Endothelial cell of umbilical vein (primary cell): ENCODE data around the gene CNTN6. TPM values are rescaled to one million over a fixed set of nuclear protein-coding genes. Genes with fewer than 3 reads are reported as not detected.

Source experiments
- BruUV-seq: library from RNA; stranded (reverse); fragments of 400-500 nt; replicated peaks from 2 replicates; lab custom pipeline; 2021; lab: Mats Ljungman, UMichigan
- CTCF ChIA-PET: fragments of 300-600, 350-600 bp; sonication (Branson Sonifier 250); formaldehyde crosslinking; loops from one replicate; lab custom pipeline; 2021; ENCODE audit warnings: antibody characterized with exemption, inconsistent platforms; lab: Charles Lee
- POLR2A ChIA-PET: fragments of 300-600, 350-600 bp; sonication (Branson Sonifier 250); formaldehyde crosslinking; loops from one replicate; lab custom pipeline; 2021; ENCODE audit warnings: antibody characterized with exemption, inconsistent platforms; lab: Charles Lee
- DNase-seq: peaks from one replicate; pipeline ENCODE4 v3.0.0-alpha.2; 2011; ENCODE audit warnings: low read depth, low spot score
- FAIRE-seq: peaks from 2 replicates; lab custom pipeline; 2011; peaks lifted over from hg19 to GRCh38; lab: Jason Lieb, UNC
- H2AFZ ChIP-seq: 2 replicates; pipeline ENCODE4 v1.6.0; 2012; ENCODE audit warnings: low read depth, low read length, control low read depth, inconsistent platforms
- H3K27ac ChIP-seq: 2 replicates; pipeline ENCODE4 v1.5.1; 2011; ENCODE audit warnings: low read depth, mild to moderate bottlenecking, control low read depth, low read length, moderate library complexity; ENCODE audit not compliant: insufficient read depth
- H3K27me3 ChIP-seq, 2 experiments: 2 replicates each; pipeline versions ENCODE4 v1.6.0 to v1.6.1; 2011; ENCODE audit warnings: low read length in 2 of 2, mixed read lengths in 1 of 2; ENCODE audit not compliant: control insufficient read depth in 2 of 2, insufficient read depth in 2 of 2
- H3K36me3 ChIP-seq, 2 experiments: 2 replicates in 1 of 2; 3 replicates in 1 of 2; pipeline ENCODE4 v1.5.1; 2011; ENCODE audit warnings: low read length in 2 of 2, mild to moderate bottlenecking in 1 of 2, moderate library complexity in 1 of 2; ENCODE audit not compliant: control insufficient read depth in 2 of 2, insufficient read depth in 2 of 2; ENCODE audit errors: extremely low read depth in 1 of 2
- H3K4me1 ChIP-seq: 3 replicates; pipeline ENCODE4 v1.5.1; 2011; ENCODE audit warnings: mild to moderate bottlenecking, low read length; ENCODE audit not compliant: control insufficient read depth, insufficient read depth; ENCODE audit errors: extremely low read depth
- H3K4me2 ChIP-seq: 2 replicates; pipeline ENCODE4 v1.6.1; 2011; ENCODE audit warnings: low read length, control low read depth, mixed read lengths; ENCODE audit not compliant: insufficient read depth
- H3K4me3 ChIP-seq, 3 experiments: fragments of 200-600 bp in 1 of 3; sonication (generic), shearing (Covaris generic) in 1 of 3; replicated peaks in 1 of 3; 2 replicates each; pipeline ENCODE4 v1.5.1; 2011 to 2016; ENCODE audit warnings: control low read depth in 3 of 3, low read length in 3 of 3, mild to moderate bottlenecking in 2 of 3, inconsistent platforms in 1 of 3, low read depth in 1 of 3, moderate library complexity in 1 of 3; ENCODE audit not compliant: insufficient read depth in 1 of 3
- H3K79me2 ChIP-seq: 2 replicates; pipeline ENCODE4 v1.6.0; 2012; ENCODE audit warnings: low read length, inconsistent platforms; ENCODE audit not compliant: control insufficient read depth, insufficient read depth
- H3K9ac ChIP-seq: replicated peaks from 2 replicates; pipeline ENCODE3; 2011; ENCODE audit warnings: low read length, control low read depth; ENCODE audit not compliant: insufficient read depth; ENCODE audit errors: extremely low read depth
- H3K9me1 ChIP-seq: replicated peaks from 3 replicates; pipeline ENCODE4 v1.6.0; 2011; ENCODE audit warnings: mild to moderate bottlenecking, low read length; ENCODE audit not compliant: control insufficient read depth, insufficient read depth; ENCODE audit errors: extremely low read depth
- H3K9me3 ChIP-seq: replicated peaks from 2 replicates; pipeline ENCODE4 v1.5.1; 2012; ENCODE audit warnings: low read length, inconsistent platforms; ENCODE audit not compliant: control insufficient read depth, insufficient read depth
- H4K20me1 ChIP-seq: replicated peaks from 2 replicates; pipeline ENCODE3; 2011; ENCODE audit warnings: mild to moderate bottlenecking, low read length; ENCODE audit not compliant: control insufficient read depth, insufficient read depth; ENCODE audit errors: extremely low read depth
- CTCF ChIP-seq, 2 donors: IDR thresholded peaks; 1 replicate in 1 of 2; 2 replicates in 1 of 2; pipeline ENCODE4 v1.5.1; 2011; ENCODE audit warnings: low read length in 2 of 2, mild to moderate bottlenecking in 2 of 2, moderate library complexity in 2 of 2, control low read depth in 1 of 2, inconsistent platforms in 1 of 2, low read depth in 1 of 2; ENCODE audit not compliant: insufficient read depth in 1 of 2; ENCODE audit errors: extremely low read depth in 1 of 2
- EZH2 ChIP-seq: IDR thresholded peaks from 2 replicates; pipeline ENCODE4 v1.6.1; 2012; ENCODE audit warnings: borderline replicate concordance, low read depth, mild to moderate bottlenecking, moderate library complexity, low read length, inconsistent platforms; ENCODE audit not compliant: severe bottlenecking
- FOS ChIP-seq: IDR thresholded peaks from 2 replicates; pipeline ENCODE4 v1.6.1; 2011; ENCODE audit warnings: mild to moderate bottlenecking, low read length, moderate library complexity, borderline replicate concordance; ENCODE audit not compliant: insufficient read depth
- GATA2 ChIP-seq: IDR thresholded peaks from 2 replicates; pipeline ENCODE4 v1.7.0; 2011; ENCODE audit warnings: low read depth, mild to moderate bottlenecking, moderate library complexity, mixed read lengths, low read length; ENCODE audit not compliant: insufficient read length, insufficient read depth
- JUN ChIP-seq: IDR thresholded peaks from 2 replicates; pipeline ENCODE4 v1.6.1; 2011; ENCODE audit warnings: borderline replicate concordance, low read depth; ENCODE audit not compliant: insufficient read length, insufficient read depth
- MAX ChIP-seq: IDR thresholded peaks from 2 replicates; pipeline ENCODE4 v1.6.1; 2011; ENCODE audit not compliant: insufficient read depth, insufficient read length
- MYC ChIP-seq: IDR thresholded peaks from one replicate; pipeline ENCODE4 v1.6.1; 2011; ENCODE audit warnings: mild to moderate bottlenecking, low read depth, low read length
- POLR2A ChIP-seq: IDR thresholded peaks from 2 replicates; pipeline ENCODE4 v1.6.1; 2012; ENCODE audit warnings: low read depth, mild to moderate bottlenecking, control low read depth, low read length
- POLR2AphosphoS5 ChIP-seq: IDR thresholded peaks from 2 replicates; pipeline ENCODE4 v1.6.1; 2012; ENCODE audit warnings: low read depth, mild to moderate bottlenecking, control low read depth, low read length, moderate library complexity; ENCODE audit not compliant: insufficient read depth
- dilution Hi-C: fragments of 300-500 bp; cut with MboI; formaldehyde crosslinking; loops from one replicate; pipeline ENCODE4 v1.15.0; 2019; ENCODE audit warnings: low sequenced_read_pairs; ENCODE audit not compliant: extremely low pct_ligation_motif_present
- intact Hi-C: fragments of 100-400 bp; cut with micrococcal nuclease; formaldehyde crosslinking; loops from one replicate; pipeline ENCODE4 v1.10.0; 2022
- polyA plus RNA-seq, 4 experiments: library from polyadenylated mRNA; depleted of rRNA in 3 of 4; stranded (reverse) in 3 of 4; unstranded in 1 of 4; fragments of >200 nt; gene quantifications; 2 replicates each; pipeline versions ENCODE4 v1.2.1 to v1.2.3, GENCODE V29; 2011 to 2012; ENCODE audit warnings: missing spikeins in 1 of 4
- total RNA-seq: library from RNA; stranded (reverse); gene quantifications from 2 replicates; pipeline ENCODE4 v1.2.3, GENCODE V29; 2021

Gene CNTN6
- total and polyA plus RNA-seq, 2 donors (not counting 3 experiments of a cell fraction or from before 2014, with no cell fraction given) = not detected

- no peaks in the 10 kb centered on the region for H4K20me1 ChIP-seq
- no peaks in the 10 kb centered on the region for H3K36me3 ChIP-seq
- H3K9ac ChIP-seq = no peak overlapping the region
- H3K79me2 ChIP-seq = no peaks in the 10 kb centered on the region
- ChIA-PET CTCF (no interaction called here), POLR2A (no interaction called here)
- H3K9me1 ChIP-seq = no peaks in the 10 kb centered on the region
- H3K4me1 ChIP-seq = no peaks in the 10 kb centered on the region
- H3K27ac ChIP-seq = no peak overlapping the region
- no peak overlapping the region for H3K4me2 ChIP-seq
- no TSS peak for BruUV-seq
- TF ChIP-seq CTCF (IDR thresholded peaks at IDR 0.05; ENCODE audit: extremely low read depth in 1 of 2, insufficient read depth in 1 of 2, low read depth in 1 of 2, low read length in 2 of 2) (no peak), POLR2A (no peak), JUN (no peak), MYC (no peak), GATA2 (no peak), FOS (no peak), MAX (no peak), POLR2AphosphoS5 (no peak), EZH2 (no peak)
- dilution Hi-C loops (no loop called here), intact Hi-C loops (no loop called here)
- no peak overlapping the region for H3K4me3 ChIP-seq
- no peak for DNase-seq
- no peaks in the 10 kb centered on the region for H3K9me3 ChIP-seq
- H3K27me3 ChIP-seq = no peaks in the 10 kb centered on the region
- H2AFZ ChIP-seq = no peak overlapping the region
- FAIRE-seq = no peak
These were observed 135.5 kb downstream of the CNTN6 start for GRCh38 chr3:1228289-1228688.
